ENCODE data around the gene PRMT1.

GRCh38 chr19:49663224-49663623, 13.8 kb upstream of the PRMT1 start:
- TF ChIP-seq CTCF (IDR thresholded peaks at IDR 0.05) (no peak), ZFX (IDR thresholded peaks at IDR 0.05; ENCODE audit: borderline replicate concordance) (no peak)

All from 22Rv1 (cell line).